NCI-H524 (cell line): ENCODE measurements around the gene KANTR.
"Not testable (repeated sequence)": the region's sequence is repeated elsewhere in the genome, so short reads cannot be mapped to it uniquely, and the experiment has no call there.

Source experiments
- DNase-seq, 2 experiments: peaks; one replicate each; lab custom pipeline; 2025; lab: John Stamatoyannopoulos, UW

The KANTR gene

GRCh38 chrX:53128097-53128749, 34.3 kb downstream of the KANTR start:
- DNase-seq = no peak

DNA sequence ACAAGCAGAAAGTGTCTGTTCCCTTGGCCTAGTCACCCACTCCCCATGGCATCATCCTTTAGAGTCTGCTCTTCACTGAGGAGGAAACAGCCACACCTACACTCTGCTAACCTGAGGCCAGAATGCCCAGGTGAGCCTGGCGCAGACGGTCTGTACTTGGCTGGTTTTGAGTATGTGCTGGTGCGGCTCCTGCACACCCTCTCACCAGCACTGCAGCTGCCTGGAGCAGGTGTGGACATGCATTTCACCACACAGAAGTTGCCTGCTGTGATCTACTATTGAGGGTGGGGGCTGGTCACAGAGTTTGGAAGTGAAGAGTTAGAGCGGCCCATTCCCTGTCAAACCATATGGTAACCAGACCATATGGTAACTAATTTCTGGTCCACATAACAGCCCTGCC, 39.5 kb downstream of the KANTR start:
- DNase-seq = peak; percentile 9 to 44

GRCh38 chrX:53135581-53135980, 41.6 kb downstream of the KANTR start:
- DNase-seq = no peak

GRCh38 chrX:53153581-53153980, 59.6 kb downstream of the KANTR start:
- DNase-seq = no peak

- no peak for DNase-seq
Observed at GRCh38 chrX:53155512-53156206, 61.7 kb downstream of the KANTR start.

DNA sequence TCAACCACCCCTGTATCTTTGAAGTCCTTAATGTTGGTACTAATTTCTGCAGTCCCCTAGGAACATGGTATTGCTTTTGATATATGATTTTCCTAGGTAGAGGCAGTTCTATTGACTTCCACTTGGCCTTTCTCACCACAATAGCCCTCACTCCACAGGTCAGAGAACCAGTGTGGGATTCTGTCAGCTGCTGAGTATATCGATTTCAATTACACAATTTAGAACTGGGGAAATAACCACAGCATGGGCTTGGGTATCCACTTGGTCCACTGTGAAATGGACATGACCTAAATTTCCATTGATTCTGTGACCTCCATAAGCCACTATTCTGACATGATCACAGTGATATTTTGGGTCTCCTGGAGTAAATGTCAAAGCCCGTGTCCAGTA, 62.3 kb downstream of the KANTR start:
- DNase-seq = no peak

DNA sequence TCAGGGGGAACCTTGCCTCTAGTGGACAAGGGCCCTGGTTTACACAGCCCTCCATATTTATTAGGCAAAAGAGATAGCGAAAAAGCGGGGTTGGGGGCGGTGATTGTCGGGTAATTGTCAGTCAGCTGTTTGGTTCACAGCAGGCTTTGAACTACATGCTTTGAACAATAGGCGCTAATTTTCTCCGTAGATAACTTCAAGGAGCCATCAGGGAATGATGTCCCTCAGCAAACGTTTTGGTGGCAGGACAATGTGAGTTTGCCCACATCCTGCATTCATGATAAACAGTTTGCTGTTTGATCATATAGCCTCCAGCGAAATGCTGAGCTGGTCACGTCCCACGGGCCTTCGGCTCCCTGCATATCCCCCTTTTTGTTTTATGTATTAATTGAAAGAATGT, 65.2 kb downstream of the KANTR start:
- no peak for DNase-seq

DNA sequence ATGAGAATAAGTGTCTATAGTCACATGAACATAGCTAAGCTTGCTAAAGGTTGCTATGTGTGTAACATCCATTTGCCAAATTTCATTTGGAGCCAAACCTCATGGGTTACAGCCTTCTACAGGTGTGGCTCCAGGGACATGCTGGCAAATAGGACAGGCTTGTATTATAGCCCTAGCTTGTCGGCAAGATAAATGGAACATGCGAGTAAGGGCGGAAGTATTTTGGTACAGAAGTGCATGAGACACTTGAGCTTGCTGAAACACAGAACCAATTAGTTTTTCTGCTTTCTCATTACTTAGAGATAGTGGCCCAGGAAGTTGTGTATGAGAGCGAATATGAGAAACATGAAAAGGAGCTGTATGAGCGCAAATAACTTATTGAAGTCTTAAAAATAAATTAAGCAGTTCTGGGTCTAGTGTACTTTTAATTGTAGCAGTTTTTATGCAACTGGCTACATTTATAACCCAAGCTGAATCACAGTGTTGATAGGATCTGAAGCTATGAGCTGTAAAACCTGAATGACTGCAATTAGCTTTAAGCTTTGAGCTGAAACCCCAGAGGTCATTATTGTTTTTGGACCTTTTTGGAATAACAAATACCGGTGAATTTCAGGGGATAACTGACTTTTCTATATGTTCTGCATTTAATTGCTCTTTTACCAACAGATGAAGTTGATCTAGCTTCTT, 66.5 kb downstream of the KANTR start:
- no peak for DNase-seq

DNA sequence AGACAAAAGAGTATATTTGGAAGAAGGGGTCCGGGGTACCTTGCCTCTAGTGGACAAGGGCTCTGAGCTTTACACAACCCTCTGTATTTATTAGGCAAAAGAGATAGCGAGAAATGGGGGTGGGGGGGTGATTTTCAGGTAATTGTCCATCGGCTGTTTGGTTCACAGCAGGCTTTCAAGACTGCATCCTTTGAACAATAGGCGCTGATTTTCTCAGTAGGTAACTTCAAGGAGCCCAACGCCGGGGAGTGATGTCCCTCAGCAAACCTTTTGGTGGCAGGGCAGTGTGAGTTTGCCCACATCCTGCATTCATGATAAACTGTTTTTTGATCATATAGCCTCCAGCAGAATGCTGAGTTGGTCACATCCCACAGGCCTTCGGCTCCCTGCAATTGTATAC, 69.5 kb downstream of the KANTR start:
- no peak for DNase-seq

- DNase-seq = not testable (repeated sequence)
Observed at GRCh38 chrX:53164566-53164965, 70.6 kb downstream of the KANTR start.

- DNase-seq = no peak
Observed at GRCh38 chrX:53166103-53166502, 72.2 kb downstream of the KANTR start.

GRCh38 chrX:53171356-53171755, 77.4 kb downstream of the KANTR start:
- DNase-seq = no peak
